22Rv1 (cell line): ENCODE measurements around the gene FHOD3.

Experiments
- ZFX ChIP-seq: fragments of 450-650 bp; IDR thresholded peaks from 2 replicates; pipeline ENCODE4 v1.6.1; 2017; ENCODE audit warnings: antibody characterized with exemption, borderline replicate concordance
- TF ChIP-seq, protein P1 (sequence below): fragments of 450-650 bp; IDR thresholded peaks from 2 replicates; pipeline ENCODE4 v1.5.1; 2017; ENCODE audit warnings: mild to moderate bottlenecking

- TF ChIP-seq, protein P1, sequence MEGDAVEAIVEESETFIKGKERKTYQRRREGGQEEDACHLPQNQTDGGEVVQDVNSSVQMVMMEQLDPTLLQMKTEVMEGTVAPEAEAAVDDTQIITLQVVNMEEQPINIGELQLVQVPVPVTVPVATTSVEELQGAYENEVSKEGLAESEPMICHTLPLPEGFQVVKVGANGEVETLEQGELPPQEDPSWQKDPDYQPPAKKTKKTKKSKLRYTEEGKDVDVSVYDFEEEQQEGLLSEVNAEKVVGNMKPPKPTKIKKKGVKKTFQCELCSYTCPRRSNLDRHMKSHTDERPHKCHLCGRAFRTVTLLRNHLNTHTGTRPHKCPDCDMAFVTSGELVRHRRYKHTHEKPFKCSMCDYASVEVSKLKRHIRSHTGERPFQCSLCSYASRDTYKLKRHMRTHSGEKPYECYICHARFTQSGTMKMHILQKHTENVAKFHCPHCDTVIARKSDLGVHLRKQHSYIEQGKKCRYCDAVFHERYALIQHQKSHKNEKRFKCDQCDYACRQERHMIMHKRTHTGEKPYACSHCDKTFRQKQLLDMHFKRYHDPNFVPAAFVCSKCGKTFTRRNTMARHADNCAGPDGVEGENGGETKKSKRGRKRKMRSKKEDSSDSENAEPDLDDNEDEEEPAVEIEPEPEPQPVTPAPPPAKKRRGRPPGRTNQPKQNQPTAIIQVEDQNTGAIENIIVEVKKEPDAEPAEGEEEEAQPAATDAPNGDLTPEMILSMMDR, result no peak
- TF ChIP-seq ZFX, result no peak
Measured at GRCh38 chr18:36321658-36322407, 24.3 kb downstream of the FHOD3 start.
